Skin of body (tissue), 2 donors: Measurements from ENCODE around the gene STX19. TPM values are rescaled to one million over a fixed set of nuclear protein-coding genes. Genes with fewer than 3 reads are reported as not detected.

Experiments
- DNase-seq: peaks from one replicate; lab custom pipeline; 2025; lab: John Stamatoyannopoulos, UW
- total RNA-seq: library from RNA; depleted of rRNA; stranded (reverse); fragments of >200 nt; gene quantifications from one replicate; pipeline ENCODE4 v1.2.3, GENCODE V29; 2014

STX19 gene
- total RNA-seq, 1 donor from 2014 or later, result 4.1 TPM

DNA sequence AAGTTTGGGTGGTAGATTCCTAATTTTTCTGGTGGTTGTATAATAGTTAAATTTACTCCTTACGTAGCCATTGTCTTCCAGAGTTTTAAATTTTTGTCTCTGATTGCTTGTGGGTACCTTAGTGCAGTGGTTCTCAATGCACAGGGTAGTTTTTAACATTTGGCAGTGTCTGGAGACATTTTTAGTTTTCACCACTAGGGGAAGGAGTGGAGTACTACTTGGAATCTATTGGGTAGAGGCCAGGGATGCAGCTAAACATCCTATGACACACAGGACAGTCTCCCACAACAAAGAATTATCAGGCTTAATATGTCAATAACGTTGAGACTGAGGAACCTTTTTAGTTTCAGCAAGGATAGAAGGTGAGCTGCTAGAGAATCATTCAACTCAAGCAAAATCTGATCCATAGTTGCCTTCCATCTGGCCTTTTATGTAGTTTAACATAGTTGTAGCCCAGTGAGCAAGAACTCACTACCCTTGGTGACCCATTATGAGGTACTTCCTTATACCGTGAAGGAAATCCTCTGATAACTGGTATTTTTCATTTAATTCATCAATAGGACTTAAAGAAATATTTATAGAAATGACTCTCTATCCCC, 8.6 kb upstream of the STX19 start:
- no peak for DNase-seq

DNA sequence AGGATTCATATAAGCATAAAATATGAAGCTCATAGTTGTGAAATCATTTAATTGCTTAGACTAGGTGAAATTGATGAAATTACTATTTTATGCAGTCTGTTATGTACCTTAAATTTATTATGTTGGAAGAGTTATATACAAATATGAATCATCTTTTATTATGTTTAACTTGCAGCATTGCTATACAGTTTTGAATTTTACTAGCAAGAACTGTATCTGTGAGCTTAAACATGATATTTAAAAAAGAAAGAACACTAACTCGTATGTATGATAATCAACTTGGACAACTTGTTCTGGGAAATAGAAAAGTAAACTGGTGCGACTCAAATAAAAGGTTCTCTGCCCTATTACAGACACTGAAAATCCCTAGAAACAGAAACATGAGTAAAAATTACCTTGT, 1.8 kb downstream of the STX19 start:
- DNase-seq, result no peak

DNA sequence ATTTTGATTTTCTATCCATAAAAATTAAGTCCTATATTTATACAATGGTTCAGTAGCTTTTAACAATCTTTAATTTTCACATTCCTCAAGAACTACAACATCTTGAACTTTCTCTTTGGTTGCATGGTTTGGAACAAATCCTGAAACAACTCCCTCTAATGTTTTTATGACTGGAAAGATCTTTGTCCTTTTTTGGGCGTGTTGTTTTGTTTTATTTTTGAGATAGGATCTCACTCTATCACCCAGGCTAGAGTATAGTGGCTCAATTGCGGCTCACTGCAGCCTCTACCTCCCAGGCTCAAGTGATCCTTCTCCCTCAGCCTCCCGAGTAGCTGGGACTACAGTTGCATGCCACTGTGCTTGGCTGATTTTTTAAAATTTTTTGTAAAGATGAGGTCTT, 4.0 kb downstream of the STX19 start:
- no peak for DNase-seq

DNA sequence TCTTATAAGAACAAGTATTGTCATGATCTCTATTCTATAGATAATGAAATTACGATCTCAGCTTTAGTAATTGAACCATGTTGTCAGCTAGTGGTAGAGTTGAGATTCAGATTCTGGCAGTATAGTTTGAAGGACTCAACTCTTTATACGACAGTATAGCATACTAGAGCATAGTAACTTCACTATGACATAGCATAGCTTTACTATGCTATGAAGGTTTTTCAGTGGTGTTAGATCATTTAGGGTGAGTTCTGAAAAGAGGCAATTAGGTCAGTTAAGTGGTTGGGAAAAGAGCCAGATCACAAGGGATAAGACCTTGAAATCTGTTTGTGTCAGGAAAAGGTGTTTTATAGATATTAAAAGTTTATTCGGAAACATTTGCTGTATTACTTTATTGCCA, 8.1 kb downstream of the STX19 start:
- no peak for DNase-seq

DNA sequence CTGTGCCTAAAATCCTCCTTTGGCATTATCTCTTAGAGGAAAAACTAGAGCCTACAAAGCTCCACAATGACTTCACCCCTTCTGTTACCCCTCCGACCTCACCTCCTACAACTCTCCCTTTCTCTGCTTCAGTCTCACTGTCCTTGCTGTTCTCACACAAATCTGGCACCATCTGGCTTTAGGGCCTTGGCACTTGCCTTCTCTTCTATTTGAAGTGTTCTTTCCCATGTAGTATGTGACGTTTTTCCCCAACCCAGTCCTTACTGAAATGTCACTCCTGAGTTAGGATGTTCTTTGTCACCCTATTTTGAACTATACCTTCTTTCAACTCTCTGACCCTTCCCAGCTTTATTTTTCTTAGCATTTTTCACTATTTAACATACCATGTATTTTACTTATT, 8.7 kb downstream of the STX19 start:
- no peak for DNase-seq

DNA sequence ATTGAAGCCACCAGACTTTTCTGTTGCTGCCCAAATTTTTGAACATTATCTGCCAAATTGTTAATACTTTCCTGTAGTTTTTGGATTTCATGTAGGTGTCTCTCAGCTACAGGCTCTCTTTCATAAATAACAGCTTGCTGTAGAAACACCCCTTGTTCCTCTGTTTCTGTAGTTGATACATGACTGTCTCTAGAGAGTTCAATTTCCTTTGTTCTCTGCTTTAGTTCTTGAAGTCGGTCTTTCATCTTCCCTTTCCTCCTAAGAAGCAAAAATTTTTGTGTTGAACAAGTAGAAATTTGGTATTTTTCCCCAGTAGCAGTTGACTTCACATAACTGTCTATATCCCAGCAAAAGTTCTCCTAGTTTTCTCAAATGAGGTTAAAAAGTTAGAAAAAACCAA, 13.4 kb downstream of the STX19 start:
- no peak for DNase-seq

DNA sequence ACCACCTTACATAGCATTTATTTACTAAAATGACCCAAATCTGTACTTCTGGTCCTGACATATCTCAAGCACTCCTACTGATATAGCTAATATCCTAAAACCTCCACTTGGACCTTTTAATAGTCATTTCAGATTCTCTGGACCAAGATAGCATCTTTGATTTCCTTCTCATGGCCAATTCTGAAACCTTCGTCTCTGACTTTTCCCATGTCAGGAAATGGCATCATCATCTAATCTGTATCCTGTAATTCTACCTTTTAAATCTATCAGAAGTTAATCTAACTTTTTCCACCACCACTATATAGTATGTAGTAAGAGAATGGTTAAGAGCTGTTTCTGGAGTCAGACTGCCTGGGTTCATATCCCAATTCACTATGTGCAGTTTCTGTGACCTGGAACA, 16.2 kb downstream of the STX19 start:
- no peak for DNase-seq

DNA sequence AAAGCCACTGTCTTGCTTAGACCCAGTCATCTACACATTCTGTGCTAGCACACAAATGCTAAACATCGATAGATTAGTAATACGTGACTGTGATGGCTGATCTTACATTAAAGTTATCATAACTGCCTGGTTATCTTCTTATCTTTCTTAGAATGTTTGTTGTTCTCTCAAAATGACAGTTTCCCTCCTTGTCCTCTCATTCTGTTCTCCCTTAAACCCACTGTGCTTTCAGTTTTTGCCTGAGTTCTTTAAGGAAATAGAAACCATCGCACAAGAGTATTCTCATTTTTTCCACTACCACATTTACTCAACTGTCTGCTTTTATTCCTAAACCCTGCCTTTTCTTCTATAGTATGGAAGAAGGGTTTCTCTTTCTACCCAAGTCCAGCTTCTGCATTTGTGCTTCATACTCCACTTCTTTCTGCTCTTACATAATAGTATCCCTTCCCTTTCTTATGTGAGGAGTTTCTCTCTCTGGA, 17.1 kb downstream of the STX19 start:
- DNase-seq, result no peak

DNA sequence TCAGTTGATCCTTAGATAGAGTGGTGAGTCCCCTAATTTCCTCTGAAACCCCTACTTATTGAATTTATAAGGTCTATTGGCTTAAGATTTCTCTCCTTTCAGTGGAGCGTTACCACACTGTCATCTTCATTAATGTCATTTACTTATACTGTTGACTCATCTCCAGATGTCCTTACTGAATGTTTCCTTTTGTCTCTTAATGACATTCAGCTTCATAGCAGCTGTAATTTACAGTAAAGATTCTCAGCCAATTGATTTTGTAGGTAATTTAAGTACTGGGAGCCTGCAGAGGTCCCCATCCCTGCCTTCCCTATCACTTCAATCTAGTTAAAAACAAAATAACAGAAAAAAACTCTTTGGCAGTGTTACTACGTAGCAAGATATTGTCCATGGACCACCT, 18.8 kb downstream of the STX19 start:
- no peak for DNase-seq

DNA sequence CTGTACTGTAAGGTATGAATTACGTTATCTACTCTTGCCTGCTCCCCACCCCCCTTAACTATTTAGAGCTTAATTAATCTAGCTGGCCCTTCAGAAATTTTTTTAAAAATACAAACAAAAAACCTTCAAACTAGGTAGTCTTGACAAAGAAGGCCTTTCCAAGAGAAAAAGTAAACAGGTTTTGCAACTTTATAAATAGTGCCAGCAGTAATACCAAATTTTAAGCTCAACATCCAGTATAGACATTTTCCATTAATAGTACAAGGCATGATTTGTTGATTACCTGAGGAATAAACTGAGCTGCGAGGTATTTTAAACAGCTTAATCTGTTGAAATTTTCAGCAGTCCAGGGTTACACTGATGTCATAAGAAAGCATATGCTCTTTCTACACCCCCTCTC, 20.1 kb downstream of the STX19 start:
- DNase-seq, result no peak

DNA sequence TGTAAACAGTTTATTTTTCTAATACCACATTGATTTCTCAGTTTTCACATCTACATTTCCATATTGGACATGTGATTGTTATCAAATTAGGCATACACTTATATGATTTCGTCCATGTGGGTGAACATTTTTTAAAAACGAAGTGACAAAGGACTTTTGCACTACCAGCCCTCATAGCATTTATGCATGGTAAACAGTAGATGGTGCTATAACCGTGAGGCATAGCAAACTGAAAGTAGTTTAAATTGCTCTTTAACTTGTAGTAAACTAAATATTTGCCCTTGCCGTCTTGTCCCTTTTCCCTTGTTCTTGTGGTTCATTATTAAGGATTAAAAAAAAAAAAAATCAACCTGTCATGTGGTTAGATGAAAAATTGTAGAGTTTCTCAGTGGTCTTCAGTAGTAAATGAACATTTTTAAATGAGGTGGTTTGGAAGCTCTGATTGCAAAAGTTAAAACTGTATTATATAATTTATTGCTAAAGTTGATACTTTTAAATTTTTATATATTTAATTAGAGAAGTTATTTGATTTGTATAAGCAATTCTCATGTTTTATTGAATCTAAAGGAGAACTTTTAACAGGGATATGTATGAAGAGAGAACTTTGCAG, 24.0 kb downstream of the STX19 start:
- DNase-seq, result peak; percentile 63

DNA sequence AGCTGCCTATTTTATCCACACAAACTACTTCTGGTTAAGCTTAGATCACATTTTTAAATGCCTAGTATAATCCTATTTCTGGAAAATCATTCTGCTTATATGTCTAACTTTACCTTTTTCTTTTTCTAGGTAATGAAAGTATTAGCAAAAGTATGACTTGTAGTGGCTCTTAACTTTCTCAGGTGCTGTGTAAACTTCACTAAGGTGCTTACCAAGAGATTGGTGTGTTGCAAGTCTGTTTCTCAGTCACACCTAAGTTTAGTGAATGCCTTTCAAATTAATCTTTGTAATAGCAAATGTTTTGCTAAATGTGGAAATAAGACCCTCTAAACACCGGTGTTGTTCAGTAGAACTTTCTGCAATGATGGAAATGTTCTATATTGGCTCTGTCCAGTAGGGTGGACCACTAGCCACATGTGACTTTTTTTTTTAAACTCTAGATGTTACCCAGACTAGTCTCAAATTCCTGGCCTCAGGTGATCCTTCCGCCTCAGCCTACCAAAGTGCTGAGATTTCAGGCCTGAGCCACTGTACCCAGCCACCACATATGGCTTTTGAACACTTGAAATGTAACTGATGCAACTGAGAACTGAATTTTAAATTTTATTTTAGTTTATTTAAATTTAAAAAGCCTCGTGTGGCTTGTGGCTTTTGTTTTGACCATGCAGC, 26.4 kb downstream of the STX19 start:
- DNase-seq, result no peak

DNA sequence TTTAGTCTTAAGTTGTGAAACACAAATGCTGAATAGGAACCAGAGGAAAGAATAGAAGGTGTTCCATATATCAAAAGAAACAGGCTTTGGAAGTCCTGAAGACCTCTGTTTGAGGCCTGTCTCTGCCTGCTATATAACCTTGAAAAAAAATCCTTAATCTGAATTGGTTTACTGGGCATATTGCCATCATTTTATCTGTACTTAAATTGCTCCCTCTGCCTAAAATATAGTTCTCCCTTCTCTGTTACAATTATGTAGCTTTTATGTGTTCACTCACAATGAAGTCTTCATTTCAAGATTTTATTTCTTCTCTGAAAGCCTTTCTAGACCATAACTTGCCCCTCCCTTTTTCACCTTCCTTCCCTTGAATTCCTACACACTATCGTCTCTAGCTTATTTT, 27.2 kb downstream of the STX19 start:
- DNase-seq, result no peak

DNA sequence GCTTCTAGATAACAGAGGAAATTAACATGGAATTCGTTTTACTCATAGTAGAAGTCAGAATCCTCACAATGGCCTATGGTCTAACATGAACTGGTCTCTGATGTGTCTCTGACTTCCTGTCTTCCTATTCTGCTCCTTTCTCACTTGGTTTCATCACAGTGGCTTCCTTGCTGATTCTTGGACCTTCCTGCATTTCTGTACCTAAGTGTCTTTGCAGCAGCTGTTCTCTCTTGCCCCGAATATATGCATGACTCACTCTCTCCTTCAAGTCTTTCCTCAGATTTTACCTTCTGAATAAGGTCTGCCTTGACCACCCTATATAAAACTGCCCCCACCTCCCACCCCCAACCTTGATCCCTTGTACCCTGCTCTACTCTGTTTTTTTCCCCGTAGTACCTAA, 34.3 kb downstream of the STX19 start:
- no peak for DNase-seq

DNA sequence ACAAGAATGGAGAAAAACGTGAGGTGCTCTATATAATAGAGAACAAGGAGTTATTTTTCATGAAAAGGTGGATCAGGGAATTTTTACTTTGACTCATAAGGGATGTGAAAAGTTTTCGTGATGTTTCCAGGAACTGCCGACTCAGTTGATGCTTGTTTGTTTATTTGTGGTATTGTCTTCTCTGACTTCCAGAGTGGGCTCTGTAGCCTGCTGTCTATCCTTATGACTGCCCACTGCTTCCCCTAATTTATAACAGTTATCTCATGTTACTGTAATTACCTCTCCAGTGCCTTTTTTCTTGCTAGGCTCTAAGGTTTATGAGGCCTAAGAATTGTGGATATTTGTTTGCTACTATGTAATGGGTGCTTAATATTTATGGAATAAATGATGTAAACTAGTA, 36.2 kb downstream of the STX19 start:
- DNase-seq, result no peak

DNA sequence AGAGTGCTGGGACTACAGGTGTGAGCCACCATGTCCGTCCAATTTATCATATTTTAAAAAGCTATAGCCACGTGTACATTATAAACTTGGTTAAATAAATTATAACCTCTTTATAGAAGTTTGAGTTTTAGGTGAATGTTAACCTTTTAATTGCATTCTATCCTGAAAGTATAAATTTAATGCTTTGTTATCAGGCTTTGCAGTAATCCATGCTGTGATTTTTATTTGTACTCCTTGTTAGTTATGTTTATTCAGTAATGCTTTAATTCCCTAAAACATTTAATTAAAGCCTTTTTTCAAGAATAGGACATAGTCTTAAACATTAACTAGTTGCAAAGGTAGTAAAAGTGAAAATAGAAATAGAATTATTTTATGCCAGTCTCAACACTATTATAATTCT, 36.8 kb downstream of the STX19 start:
- no peak for DNase-seq

DNA sequence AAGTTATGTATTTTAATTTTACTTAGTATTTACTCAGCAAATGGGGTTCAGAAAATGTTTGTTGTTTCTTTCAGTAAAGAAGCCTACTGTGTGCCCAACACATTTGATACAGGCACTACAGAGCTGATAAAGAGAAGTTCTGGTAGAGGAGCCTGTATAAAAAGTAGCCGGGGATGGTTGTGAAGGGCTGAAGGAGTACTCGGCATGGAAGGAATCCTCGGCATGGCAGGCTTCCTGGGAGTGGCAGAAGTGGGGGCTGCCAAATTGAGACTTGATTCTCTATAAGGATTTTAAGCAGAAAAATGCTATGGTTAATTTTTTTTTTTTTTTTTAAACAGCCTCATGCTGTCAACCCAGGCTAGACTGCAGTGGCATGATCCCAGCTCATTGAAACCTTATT, 39.2 kb downstream of the STX19 start:
- no peak for DNase-seq

DNA sequence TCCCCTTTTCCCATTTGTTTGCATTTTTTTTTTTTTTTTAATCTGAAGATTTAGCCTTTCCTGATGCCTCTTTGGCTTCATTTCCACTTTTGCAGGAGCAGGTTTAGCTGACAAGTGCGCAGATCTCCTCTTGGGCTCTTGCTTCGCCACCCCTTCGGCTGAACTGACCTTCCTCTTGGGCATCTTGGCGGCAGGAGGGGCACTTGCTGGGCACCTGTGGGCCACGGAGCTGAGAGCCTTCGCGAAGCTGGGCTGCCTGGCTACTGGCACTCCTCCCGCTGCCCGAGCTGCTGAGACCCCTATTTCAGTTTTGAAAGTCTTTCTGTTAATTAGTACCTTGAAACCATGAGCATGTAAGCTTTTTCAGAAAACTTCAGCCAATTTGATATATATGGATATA, 39.6 kb downstream of the STX19 start:
- DNase-seq, result no peak

DNA sequence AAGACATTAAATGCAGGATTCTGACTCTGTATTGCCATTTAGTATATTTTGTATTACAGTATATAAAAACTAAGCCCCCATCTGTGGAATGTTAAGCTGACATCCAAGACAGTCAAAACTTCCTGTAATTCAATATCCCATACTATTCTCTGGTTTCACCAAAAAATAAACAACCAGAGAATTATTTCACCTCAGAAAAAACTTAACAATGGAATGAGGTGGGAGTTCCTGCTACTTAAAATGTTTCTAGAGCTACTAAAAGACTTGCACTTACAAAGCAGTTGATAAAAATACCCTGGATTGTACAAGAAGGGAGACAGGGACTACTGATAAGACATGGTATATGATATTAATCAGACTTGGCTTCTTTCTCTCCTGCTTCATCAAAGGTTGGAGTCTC, 40.1 kb downstream of the STX19 start:
- no peak for DNase-seq

DNA sequence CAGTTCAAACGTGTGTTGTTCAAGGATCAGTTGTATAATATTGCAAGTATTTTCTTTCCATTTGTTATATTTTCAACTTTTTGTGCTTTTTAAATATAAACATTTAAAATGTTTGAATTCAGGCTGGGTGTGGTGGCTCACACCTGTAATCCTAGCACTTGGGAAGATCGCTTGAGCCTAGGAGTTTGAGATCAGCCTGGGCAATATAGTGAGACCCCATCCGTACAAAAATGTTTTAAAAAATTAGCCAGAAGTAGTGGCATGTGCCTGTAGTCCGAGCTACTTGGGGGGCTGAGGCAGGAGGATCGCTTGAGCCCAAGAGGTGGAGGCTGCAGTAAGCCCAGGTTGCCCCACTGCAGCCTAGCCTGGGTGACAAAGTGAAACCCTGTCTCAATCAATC, 43.8 kb downstream of the STX19 start:
- no peak for DNase-seq

DNA sequence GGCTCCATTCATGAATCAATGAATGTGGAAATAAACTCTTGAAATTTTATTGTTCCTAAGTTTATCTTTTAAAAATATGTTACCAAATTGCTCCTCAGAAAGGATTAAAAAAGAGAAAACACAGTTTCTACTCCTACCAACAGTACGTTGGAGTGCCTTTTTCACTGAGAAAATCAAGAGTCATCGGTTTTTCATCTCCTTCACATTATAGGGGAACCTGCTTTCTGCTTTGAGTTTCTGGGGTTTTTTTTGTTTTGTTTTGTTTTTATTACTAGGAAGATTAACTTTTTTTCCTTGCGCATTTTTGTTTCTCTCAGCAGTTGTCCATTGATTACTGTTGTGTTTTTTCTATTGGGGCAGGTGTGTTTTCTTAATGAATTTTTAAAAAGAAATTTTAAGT, 45.0 kb downstream of the STX19 start:
- DNase-seq, result no peak

DNA sequence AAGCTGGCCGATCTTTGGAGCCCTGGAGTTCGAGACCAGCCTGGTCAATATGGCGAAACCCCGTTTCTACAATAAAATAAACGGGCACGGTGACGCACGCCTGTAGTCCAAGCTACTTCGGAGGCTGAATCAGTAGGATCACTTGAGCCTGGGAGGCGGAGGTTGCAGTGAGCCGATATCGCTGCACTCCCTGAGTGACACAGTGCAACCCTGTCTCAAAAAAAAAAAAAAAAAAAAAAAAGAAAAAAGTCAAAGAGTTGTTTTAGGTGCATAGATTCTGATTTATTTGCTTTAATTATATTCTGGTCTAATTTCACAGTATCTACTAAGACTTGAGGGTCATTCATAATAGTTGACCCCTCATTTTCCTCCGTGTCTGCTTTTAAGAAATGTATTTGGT, 46.7 kb downstream of the STX19 start:
- no peak for DNase-seq
